Neural cell (in vitro differentiated cells): ENCODE data around the gene LRCH4. TPM values are rescaled to one million over a fixed set of nuclear protein-coding genes. Genes with fewer than 3 reads are reported as not detected.

Source experiments
- H2AFZ ChIP-seq: fragments of 200-600, 300-800 bp; sonication (generic), shearing (Covaris generic); 2 replicates; pipeline ENCODE4 v1.6.0; 2014; ENCODE audit warnings: low read depth, mild to moderate bottlenecking, antibody characterized with exemption, low read length, moderate library complexity
- H3F3A ChIP-seq: fragments of 200-600 bp; shearing (Covaris generic); 2 replicates; pipeline ENCODE4 v1.6.1; 2016; ENCODE audit warnings: mild to moderate bottlenecking, moderate library complexity, mixed read lengths, antibody characterized with exemption, low read length; ENCODE audit not compliant: insufficient read depth, poor library complexity, severe bottlenecking
- H3K27ac ChIP-seq: fragments of 200-600, 300-800 bp; sonication (generic), shearing (Covaris generic); 2 replicates; pipeline ENCODE4 v1.5.1; 2014; ENCODE audit warnings: mild to moderate bottlenecking, low read length, moderate library complexity
- H3K27me3 ChIP-seq: fragments of 300-800, 200-600 bp; sonication (generic), shearing (Covaris generic); 2 replicates; pipeline ENCODE4 v1.6.0; 2014; ENCODE audit warnings: mild to moderate bottlenecking, low read depth, low read length, moderate library complexity; ENCODE audit not compliant: insufficient read depth
- H3K36me3 ChIP-seq: fragments of 300-800, 200-600 bp; sonication (generic), shearing (Covaris generic); 2 replicates; pipeline ENCODE4 v1.5.1; 2014; ENCODE audit warnings: mild to moderate bottlenecking, antibody characterized with exemption, low read length, moderate library complexity; ENCODE audit not compliant: insufficient read depth
- H3K4me2 ChIP-seq: fragments of 300-800, 200-600 bp; sonication (generic), shearing (Covaris generic); 2 replicates; pipeline ENCODE4 v1.6.0; 2014; ENCODE audit warnings: mild to moderate bottlenecking, low read length
- H3K4me3 ChIP-seq: fragments of 300-800, 200-600 bp; sonication (generic), shearing (Covaris generic); 2 replicates; pipeline ENCODE4 v1.5.1; 2014; ENCODE audit warnings: mild to moderate bottlenecking, low read length, moderate library complexity
- H3K79me2 ChIP-seq: fragments of 200-600 bp; shearing (Covaris generic); replicated peaks from 2 replicates; pipeline ENCODE4 v1.6.0; 2014; ENCODE audit warnings: mild to moderate bottlenecking, low read length, moderate library complexity; ENCODE audit not compliant: insufficient read depth
- H3K9ac ChIP-seq: fragments of 300-800, 200-600 bp; sonication (generic), shearing (Covaris generic); 2 replicates; pipeline ENCODE4 v1.6.1; 2016; ENCODE audit warnings: mild to moderate bottlenecking, low read length, mixed read lengths
- H3K9me2 ChIP-seq: fragments of 200-600 bp; shearing (Covaris generic); 2 replicates; pipeline ENCODE4 v1.6.1; 2016; ENCODE audit warnings: mild to moderate bottlenecking, low read length, mixed read lengths; ENCODE audit not compliant: insufficient read depth
- H3K9me3 ChIP-seq: fragments of 200-600, 300-800 bp; sonication (generic), shearing (Covaris generic); 2 replicates; pipeline ENCODE4 v1.6.1; 2016; ENCODE audit warnings: mild to moderate bottlenecking, mixed run types, low read length, moderate library complexity, mixed read lengths
- H4K20me1 ChIP-seq: fragments of 200-600 bp; shearing (Covaris generic); 2 replicates; pipeline ENCODE4 v1.6.1; 2016; ENCODE audit warnings: mild to moderate bottlenecking, mixed run types; ENCODE audit not compliant: insufficient read depth
- EP300 ChIP-seq: fragments of 450-650 bp; conservative IDR thresholded peaks from 2 replicates; pipeline ENCODE4 v1.6.1; 2014; ENCODE audit warnings: antibody characterized with exemption, mild to moderate bottlenecking, moderate library complexity; ENCODE audit not compliant: poor library complexity, severe bottlenecking
- EZH2 ChIP-seq: fragments of 200-600, 300-800 bp; shearing (Covaris generic), sonication (generic); IDR thresholded peaks from 2 replicates; pipeline ENCODE4 v1.6.1; 2014; ENCODE audit warnings: antibody characterized with exemption, low read length, borderline replicate concordance, mild to moderate bottlenecking; ENCODE audit not compliant: insufficient read depth, poor library complexity, severe bottlenecking
- MXI1 ChIP-seq: fragments of 450-650 bp; conservative IDR thresholded peaks from 2 replicates; pipeline ENCODE4 v1.6.1; 2014; ENCODE audit warnings: antibody characterized with exemption, mild to moderate bottlenecking; ENCODE audit not compliant: poor library complexity, severe bottlenecking
- POLR2AphosphoS5 ChIP-seq: IDR thresholded peaks from 2 replicates; pipeline ENCODE4 v1.6.1; 2012
- RAD21 ChIP-seq: fragments of 450-650 bp; conservative IDR thresholded peaks from 2 replicates; pipeline ENCODE4 v1.6.1; 2014; ENCODE audit warnings: antibody characterized with exemption, mild to moderate bottlenecking, moderate library complexity
- SMC3 ChIP-seq: fragments of 450-650 bp; conservative IDR thresholded peaks from 2 replicates; pipeline ENCODE4 v1.6.1; 2014; ENCODE audit warnings: antibody characterized with exemption, mild to moderate bottlenecking, moderate library complexity; ENCODE audit not compliant: poor library complexity
- TAF1 ChIP-seq: IDR thresholded peaks from 2 replicates; pipeline ENCODE4 v1.6.1; 2012; ENCODE audit warnings: low read depth
- polyA plus RNA-seq: library from polyadenylated mRNA; depleted of rRNA; stranded (reverse); fragments of >200 nt; gene quantifications from 2 replicates; pipeline ENCODE4 v1.2.3, GENCODE V29; 2014
- TF ChIP-seq, protein P1 (sequence below): fragments of 450-650 bp; IDR thresholded peaks from 2 replicates; pipeline ENCODE4 v1.5.1; 2014; ENCODE audit warnings: antibody characterized with exemption, mild to moderate bottlenecking, moderate library complexity; ENCODE audit not compliant: poor library complexity, severe bottlenecking
- TF ChIP-seq, protein P2 (sequence below): IDR thresholded peaks from 2 replicates; pipeline ENCODE4 v1.6.1; 2012; ENCODE audit warnings: borderline replicate concordance

LRCH4 gene
- polyA plus RNA-seq, 1 donor from 2014 or later = 17.2 TPM

- H3K79me2 ChIP-seq = peaks cover 17% of the 10 kb centered on the region
- no peak overlapping the region for H2AFZ ChIP-seq
- TF ChIP-seq MXI1 (no peak), TAF1 (no peak), POLR2AphosphoS5 (no peak), SMC3 (no peak), RAD21 (no peak), EP300 (no peak), EZH2 (no peak)
- TF ChIP-seq, protein P1, sequence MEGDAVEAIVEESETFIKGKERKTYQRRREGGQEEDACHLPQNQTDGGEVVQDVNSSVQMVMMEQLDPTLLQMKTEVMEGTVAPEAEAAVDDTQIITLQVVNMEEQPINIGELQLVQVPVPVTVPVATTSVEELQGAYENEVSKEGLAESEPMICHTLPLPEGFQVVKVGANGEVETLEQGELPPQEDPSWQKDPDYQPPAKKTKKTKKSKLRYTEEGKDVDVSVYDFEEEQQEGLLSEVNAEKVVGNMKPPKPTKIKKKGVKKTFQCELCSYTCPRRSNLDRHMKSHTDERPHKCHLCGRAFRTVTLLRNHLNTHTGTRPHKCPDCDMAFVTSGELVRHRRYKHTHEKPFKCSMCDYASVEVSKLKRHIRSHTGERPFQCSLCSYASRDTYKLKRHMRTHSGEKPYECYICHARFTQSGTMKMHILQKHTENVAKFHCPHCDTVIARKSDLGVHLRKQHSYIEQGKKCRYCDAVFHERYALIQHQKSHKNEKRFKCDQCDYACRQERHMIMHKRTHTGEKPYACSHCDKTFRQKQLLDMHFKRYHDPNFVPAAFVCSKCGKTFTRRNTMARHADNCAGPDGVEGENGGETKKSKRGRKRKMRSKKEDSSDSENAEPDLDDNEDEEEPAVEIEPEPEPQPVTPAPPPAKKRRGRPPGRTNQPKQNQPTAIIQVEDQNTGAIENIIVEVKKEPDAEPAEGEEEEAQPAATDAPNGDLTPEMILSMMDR = no peak
- TF ChIP-seq, protein P2, sequence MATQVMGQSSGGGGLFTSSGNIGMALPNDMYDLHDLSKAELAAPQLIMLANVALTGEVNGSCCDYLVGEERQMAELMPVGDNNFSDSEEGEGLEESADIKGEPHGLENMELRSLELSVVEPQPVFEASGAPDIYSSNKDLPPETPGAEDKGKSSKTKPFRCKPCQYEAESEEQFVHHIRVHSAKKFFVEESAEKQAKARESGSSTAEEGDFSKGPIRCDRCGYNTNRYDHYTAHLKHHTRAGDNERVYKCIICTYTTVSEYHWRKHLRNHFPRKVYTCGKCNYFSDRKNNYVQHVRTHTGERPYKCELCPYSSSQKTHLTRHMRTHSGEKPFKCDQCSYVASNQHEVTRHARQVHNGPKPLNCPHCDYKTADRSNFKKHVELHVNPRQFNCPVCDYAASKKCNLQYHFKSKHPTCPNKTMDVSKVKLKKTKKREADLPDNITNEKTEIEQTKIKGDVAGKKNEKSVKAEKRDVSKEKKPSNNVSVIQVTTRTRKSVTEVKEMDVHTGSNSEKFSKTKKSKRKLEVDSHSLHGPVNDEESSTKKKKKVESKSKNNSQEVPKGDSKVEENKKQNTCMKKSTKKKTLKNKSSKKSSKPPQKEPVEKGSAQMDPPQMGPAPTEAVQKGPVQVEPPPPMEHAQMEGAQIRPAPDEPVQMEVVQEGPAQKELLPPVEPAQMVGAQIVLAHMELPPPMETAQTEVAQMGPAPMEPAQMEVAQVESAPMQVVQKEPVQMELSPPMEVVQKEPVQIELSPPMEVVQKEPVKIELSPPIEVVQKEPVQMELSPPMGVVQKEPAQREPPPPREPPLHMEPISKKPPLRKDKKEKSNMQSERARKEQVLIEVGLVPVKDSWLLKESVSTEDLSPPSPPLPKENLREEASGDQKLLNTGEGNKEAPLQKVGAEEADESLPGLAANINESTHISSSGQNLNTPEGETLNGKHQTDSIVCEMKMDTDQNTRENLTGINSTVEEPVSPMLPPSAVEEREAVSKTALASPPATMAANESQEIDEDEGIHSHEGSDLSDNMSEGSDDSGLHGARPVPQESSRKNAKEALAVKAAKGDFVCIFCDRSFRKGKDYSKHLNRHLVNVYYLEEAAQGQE = no peak
- H3K9ac ChIP-seq = no peak overlapping the region
- H3K9me2 ChIP-seq = no peaks in the 10 kb centered on the region
- H4K20me1 ChIP-seq = no peaks in the 10 kb centered on the region
- no peaks in the 10 kb centered on the region for H3F3A ChIP-seq
- no peak overlapping the region for H3K4me2 ChIP-seq
- no peaks in the 10 kb centered on the region for H3K9me3 ChIP-seq
- H3K4me3 ChIP-seq = no peak overlapping the region
- no peaks in the 10 kb centered on the region for H3K36me3 ChIP-seq
- no peak overlapping the region for H3K27ac ChIP-seq
- H3K27me3 ChIP-seq = no peaks in the 10 kb centered on the region
Observed at GRCh38 chr7:100588438-100588837, 2.5 kb upstream of the LRCH4 start.

GRCh38 chr7:100586266-100587025 is 517 bp upstream of the LRCH4 start, which contains the start of gene FBXO24:
TSS of gene FBXO24 (plus strand) at chr7:100586328. CDS start at chr7:100586626, 298 bp downstream.
- H3K4me2 ChIP-seq = peak within 1 kb of the TSS; percentile 94
- peak within 1 kb of the TSS; percentile 96 for H3K9ac ChIP-seq
- no peak for TF ChIP-seq EZH2
- TF ChIP-seq RAD21 = peak; percentile 31
- TF ChIP-seq POLR2AphosphoS5 = peak; percentile 60
- TF ChIP-seq, protein P2 = peak; percentile 5
- TF ChIP-seq SMC3 = no peak
- no peak for TF ChIP-seq EP300
- no peak for TF ChIP-seq TAF1
- TF ChIP-seq MXI1 = peak; percentile 0
- TF ChIP-seq, protein P1 = peak; percentile 59
- peak within 1 kb of the TSS; percentile 99 for H3K4me3 ChIP-seq
- H3K9me3 ChIP-seq = no peaks in the 10 kb centered on the region
- peak within 1 kb of the TSS; percentile 48 for H2AFZ ChIP-seq
- H3K9me2 ChIP-seq = no peaks in the 10 kb centered on the region
- H3K27me3 ChIP-seq = no peaks in the 10 kb centered on the region
- peak within 1 kb of the TSS; percentile 85 for H3K27ac ChIP-seq
- no peaks in the 10 kb centered on the region for H3F3A ChIP-seq
- no peaks in the 10 kb centered on the region for H3K36me3 ChIP-seq
- H3K79me2 ChIP-seq = peaks cover 17% of the 10 kb centered on the region
- H4K20me1 ChIP-seq = no peaks in the 10 kb centered on the region
